Right atrium auricular region (tissue), 2 donors: ENCODE data around the gene MALSU1. TPM values are rescaled to one million over a fixed set of nuclear protein-coding genes. Genes with fewer than 3 reads are reported as not detected.

ENCODE experiments used
- DNase-seq: peaks from one replicate; pipeline ENCODE4 v3.0.0-alpha.2; 2019; ENCODE audit warnings: low spot score
- H3K27ac ChIP-seq, 2 donors: fragments of 200-600 bp; sonication (generic); 1 replicate in 1 of 2; 2 replicates in 1 of 2; pipeline ENCODE4 v1.5.1; 2016 to 2019
- H3K27me3 ChIP-seq, 2 donors: fragments of 200-600 bp; sonication (generic); one replicate each; pipeline versions ENCODE4 v1.5.1 to v1.6.0; 2017 to 2019
- H3K36me3 ChIP-seq: fragments of 200-600 bp; sonication (generic); one replicate; pipeline ENCODE4 v1.5.1; 2016
- H3K4me1 ChIP-seq, 2 donors: fragments of 200-600 bp; sonication (generic); one replicate each; pipeline versions ENCODE4 v1.5.1 to v1.6.0; 2017 to 2019
- H3K4me3 ChIP-seq, 2 donors: fragments of 200-600 bp; sonication (generic); 1 replicate in 1 of 2; 2 replicates in 1 of 2; pipeline ENCODE4 v1.5.1; 2017 to 2019; ENCODE audit warnings: mild to moderate bottlenecking in 1 of 2, moderate library complexity in 1 of 2
- H3K9me3 ChIP-seq, 2 donors: fragments of 200-600 bp; sonication (generic); one replicate each; pipeline ENCODE4 v1.5.1; 2019
- total RNA-seq, 2 donors: library from RNA; depleted of rRNA; stranded (reverse); fragments of >200 nt; gene quantifications; one replicate each; pipeline ENCODE4 v1.1.0, GENCODE V29; 2016
- TF ChIP-seq, protein P1 (sequence below), 2 donors: fragments of 200-600 bp; sonication (generic); IDR thresholded peaks; one replicate each; pipeline ENCODE4 v1.5.1; 2019; ENCODE audit warnings: antibody characterized with exemption in 2 of 2

The MALSU1 gene
- total RNA-seq, 2 donors from 2014 or later, result 82.5 to 96.5 TPM

DNA sequence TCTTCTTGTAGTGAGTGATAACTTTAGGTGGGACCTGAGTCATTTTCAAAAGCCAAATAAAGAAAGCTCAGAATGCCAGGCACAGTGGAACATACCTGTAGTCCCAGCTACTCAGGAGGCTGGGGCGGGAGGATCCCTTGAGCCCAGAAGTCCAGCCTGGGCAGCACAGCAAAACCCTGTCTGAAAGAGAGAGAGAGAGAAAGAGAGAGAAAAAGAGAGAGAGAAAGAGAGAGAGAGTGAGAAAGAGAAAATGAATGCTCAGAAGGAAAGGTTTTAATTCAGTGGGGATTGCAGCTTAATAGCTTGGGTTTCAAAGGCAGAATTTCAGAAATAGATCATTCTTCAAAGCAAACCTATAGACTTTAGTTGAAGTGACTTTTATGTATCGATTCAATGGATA, 26.9 kb upstream of the MALSU1 start:
- TF ChIP-seq, protein P1, sequence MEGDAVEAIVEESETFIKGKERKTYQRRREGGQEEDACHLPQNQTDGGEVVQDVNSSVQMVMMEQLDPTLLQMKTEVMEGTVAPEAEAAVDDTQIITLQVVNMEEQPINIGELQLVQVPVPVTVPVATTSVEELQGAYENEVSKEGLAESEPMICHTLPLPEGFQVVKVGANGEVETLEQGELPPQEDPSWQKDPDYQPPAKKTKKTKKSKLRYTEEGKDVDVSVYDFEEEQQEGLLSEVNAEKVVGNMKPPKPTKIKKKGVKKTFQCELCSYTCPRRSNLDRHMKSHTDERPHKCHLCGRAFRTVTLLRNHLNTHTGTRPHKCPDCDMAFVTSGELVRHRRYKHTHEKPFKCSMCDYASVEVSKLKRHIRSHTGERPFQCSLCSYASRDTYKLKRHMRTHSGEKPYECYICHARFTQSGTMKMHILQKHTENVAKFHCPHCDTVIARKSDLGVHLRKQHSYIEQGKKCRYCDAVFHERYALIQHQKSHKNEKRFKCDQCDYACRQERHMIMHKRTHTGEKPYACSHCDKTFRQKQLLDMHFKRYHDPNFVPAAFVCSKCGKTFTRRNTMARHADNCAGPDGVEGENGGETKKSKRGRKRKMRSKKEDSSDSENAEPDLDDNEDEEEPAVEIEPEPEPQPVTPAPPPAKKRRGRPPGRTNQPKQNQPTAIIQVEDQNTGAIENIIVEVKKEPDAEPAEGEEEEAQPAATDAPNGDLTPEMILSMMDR (IDR thresholded peaks at IDR 0.05), result no peak
- H3K4me3 ChIP-seq, result no peak overlapping the region
- no peak for DNase-seq
- H3K36me3 ChIP-seq, result peaks cover 8% of the 10 kb centered on the region
- no peaks in the 10 kb centered on the region for H3K9me3 ChIP-seq
- no peak overlapping the region for H3K27ac ChIP-seq
- H3K27me3 ChIP-seq, result no peaks in the 10 kb centered on the region
- H3K4me1 ChIP-seq, result no peaks in the 10 kb centered on the region

DNA sequence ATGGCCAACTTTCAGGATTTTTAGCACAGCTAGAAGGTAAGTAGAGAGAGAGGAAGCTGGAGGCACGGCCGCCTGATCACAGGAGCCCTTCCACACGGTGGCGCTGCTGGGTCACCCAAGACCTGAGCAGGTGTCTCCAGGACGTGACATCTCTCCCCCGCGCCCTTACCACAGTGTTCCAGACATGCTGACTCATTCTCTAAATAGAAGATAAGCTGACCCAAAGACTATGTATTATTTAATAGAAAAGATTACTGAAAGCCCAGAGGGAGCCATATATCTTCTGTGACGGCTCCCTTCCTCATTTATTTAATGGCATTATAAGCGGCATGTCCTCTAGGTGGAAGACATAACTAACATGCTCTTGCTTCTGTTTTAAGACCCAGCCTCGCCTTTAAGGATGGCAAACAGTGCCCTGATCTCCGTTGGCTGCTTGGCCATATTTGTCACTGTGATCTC, 26.0 kb upstream of the MALSU1 start:
- Histone ChIP-seq H3K9me3 (no peaks in the 10 kb centered on the region), H3K4me3 (no peak overlapping the region), H3K4me1 (no peaks in the 10 kb centered on the region), H3K27me3 (no peaks in the 10 kb centered on the region), H3K27ac (no peak overlapping the region), H3K36me3 (peaks cover 8% of the 10 kb centered on the region)
- peak; percentile 82 for DNase-seq
- TF ChIP-seq, protein P1 (IDR thresholded peaks at IDR 0.05), result peak; percentile 54 to 83

GRCh38 chr7:23275912-23276311, 23.2 kb upstream of the MALSU1 start:
- no peak for DNase-seq
- TF ChIP-seq, protein P1 (IDR thresholded peaks at IDR 0.05), result no peak
- peaks cover 7% of the 10 kb centered on the region for H3K36me3 ChIP-seq
- H3K9me3 ChIP-seq, result no peaks in the 10 kb centered on the region
- H3K4me1 ChIP-seq, result no peaks in the 10 kb centered on the region
- no peaks in the 10 kb centered on the region for H3K27me3 ChIP-seq
- no peak overlapping the region for H3K4me3 ChIP-seq
- H3K27ac ChIP-seq, result no peak overlapping the region

GRCh38 chr7:23276376-23276775, 22.8 kb upstream of the MALSU1 start:
- TF ChIP-seq, protein P1 (IDR thresholded peaks at IDR 0.05), result peak in 1 of 2 donors; percentile 10
- Histone ChIP-seq H3K4me3 (no peak overlapping the region), H3K36me3 (peaks cover 4% of the 10 kb centered on the region)

DNA sequence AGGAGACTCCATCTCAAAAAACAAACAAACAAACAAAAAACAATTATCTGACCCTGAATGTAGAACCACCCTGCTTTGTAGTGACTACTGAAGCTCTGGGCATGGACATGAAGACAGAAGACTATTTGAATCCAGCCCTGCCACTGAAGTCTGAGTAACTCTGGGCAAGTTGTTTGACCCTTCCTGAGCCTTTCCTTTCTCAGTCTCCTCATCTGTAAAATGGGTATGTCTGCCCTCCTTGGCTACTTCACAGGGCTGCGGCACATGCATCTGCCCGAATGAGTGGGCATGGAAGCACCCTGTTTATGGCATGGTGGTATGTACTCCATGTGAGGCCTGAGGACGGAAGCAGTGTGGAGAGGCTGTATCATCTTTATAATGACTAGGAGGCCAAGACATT, 22.2 kb upstream of the MALSU1 start:
- no peaks in the 10 kb centered on the region for H3K9me3 ChIP-seq
- no peak overlapping the region for H3K4me3 ChIP-seq
- DNase-seq, result no peak
- no peak overlapping the region for H3K27ac ChIP-seq
- TF ChIP-seq, protein P1 (IDR thresholded peaks at IDR 0.05), result no peak
- peaks cover 4% of the 10 kb centered on the region for H3K36me3 ChIP-seq
- no peaks in the 10 kb centered on the region for H3K4me1 ChIP-seq
- H3K27me3 ChIP-seq, result no peaks in the 10 kb centered on the region

More at GRCh38 chr7:23276376-23276775, 22.8 kb upstream of the MALSU1 start:
- no peaks in the 10 kb centered on the region for H3K4me1 ChIP-seq
- no peaks in the 10 kb centered on the region for H3K9me3 ChIP-seq
- no peaks in the 10 kb centered on the region for H3K27me3 ChIP-seq
- no peak for DNase-seq
- H3K27ac ChIP-seq, result no peak overlapping the region

DNA sequence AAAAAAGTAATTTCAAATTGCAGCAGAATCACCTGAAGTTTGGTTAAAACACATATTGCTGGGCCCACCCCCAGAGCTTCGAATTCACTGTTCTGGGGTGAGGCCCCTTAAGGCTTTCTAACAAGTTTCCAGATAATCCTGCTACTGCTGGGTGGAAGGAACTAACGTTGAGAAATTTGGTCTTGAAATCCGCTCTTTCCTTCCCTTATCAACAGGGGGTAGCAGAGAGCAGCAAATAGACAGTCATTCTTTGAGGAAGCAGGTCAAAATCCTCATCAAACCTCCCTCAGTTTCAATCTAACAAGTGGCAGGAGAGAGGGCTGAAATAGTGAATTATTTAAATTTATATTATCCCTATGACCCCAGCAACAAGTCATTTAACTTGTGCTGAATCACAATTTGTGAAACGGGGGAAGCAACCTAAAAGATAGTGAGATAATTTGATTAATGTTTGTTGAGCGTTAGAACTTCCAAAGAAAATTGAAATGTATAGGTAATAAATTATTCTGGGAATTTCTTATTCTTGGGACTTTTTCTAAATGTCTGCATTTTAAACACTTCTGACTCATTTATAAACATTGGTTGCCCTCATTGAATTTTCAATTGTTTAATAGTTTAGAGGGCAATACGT, 21.7 kb upstream of the MALSU1 start:
- TF ChIP-seq, protein P1 (IDR thresholded peaks at IDR 0.05), result peak; percentile 34 to 75
- H3K4me1 ChIP-seq, result no peaks in the 10 kb centered on the region
- no peak for DNase-seq
- H3K36me3 ChIP-seq, result peaks cover 4% of the 10 kb centered on the region
- H3K27ac ChIP-seq, result no peak overlapping the region
- H3K9me3 ChIP-seq, result no peaks in the 10 kb centered on the region
- no peak overlapping the region for H3K4me3 ChIP-seq
- H3K27me3 ChIP-seq, result no peaks in the 10 kb centered on the region
